Embryonic facial prominence (tissue), 1 donor: Measurements from ENCODE around the gene MTERF4.

Experiments used
- DNase-seq: peaks from one replicate; pipeline ENCODE4 v3.0.0-alpha.2; 2016; ENCODE audit errors: extremely low spot score

The MTERF4 gene

DNA sequence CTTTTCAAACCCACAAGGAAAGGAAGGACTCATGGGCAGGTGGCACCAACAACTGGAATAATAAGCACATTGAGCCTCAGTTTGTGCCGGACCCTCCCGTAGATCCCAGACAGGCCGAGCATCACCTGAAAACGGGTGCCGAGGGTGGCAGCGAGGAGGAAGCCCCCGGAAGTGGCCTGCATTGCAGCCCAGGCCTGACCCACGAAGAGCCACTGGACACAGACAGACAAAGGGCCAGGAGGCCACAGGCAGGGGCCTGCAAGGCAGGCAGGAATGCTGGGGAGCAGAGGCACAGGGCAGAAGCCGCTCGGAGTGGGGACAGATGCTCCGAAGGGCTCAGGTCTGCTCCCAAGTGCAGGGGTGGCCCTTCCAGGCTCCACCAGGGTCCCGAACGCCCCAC lies 31.7 kb downstream of the MTERF4 start:
- DNase-seq: no peak

DNA sequence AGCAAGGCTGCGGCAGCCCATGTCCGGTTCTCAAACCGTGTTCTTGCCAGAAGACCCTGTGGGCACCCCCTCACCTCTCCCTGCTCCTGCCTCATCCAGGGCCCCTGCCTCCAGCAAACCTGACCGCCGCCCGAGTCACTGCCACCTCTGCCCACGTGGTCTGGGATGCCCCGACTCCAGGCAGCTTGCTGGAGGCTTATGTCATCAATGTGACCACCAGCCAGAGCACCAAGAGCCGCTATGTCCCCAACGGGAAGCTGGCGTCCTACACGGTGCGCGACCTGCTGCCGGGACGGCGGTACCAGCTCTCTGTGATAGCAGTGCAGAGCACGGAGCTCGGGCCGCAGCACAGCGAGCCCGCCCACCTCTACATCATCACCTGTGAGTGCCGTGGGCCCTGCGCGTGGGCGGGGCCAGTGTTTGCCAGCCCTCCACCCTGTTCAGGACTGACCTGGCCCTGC lies 32.2 kb downstream of the MTERF4 start:
- DNase-seq: no peak

DNA sequence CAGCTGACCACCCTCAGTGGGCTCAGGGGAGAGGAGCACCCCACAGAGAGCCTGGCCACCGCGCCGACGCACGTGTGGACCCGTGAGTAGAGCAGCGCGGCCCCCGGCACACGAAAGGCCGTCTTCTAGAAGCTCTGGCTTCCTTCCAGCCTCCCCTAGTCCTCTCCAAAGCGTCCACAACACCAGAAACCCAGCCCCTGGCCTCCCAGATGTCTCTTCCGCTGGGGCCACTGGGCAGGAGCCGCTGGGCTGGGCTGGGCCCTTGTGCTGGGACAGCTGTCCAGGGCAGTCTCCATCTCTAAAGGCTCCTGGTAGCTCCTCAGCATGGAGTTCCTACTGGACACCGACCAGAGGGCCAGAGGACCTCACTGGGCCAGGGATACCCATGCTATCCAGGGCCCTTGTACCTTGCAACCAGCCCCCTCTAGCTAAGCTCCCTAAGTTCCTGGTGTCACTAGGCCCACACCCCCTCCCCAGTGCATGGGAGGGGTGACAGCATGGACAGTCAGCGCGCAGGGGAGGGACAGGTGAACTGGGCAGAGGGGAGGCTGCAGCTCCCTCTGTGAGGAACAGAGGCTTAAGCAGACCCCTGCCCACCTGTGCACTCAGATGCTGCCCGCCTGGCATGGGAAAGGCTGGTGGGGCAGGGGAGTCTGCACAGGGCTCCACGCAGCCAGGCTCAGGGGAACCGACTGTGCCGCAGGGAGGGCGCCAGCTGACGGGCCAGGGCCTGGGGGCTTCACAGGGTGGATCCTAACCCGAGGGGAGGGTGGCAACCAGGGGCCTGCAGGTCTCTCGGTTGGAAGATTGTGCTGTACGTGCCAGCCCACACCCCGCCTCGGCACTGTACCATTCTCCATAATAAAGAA lies 32.9 kb downstream of the MTERF4 start:
- DNase-seq: no peak

DNA sequence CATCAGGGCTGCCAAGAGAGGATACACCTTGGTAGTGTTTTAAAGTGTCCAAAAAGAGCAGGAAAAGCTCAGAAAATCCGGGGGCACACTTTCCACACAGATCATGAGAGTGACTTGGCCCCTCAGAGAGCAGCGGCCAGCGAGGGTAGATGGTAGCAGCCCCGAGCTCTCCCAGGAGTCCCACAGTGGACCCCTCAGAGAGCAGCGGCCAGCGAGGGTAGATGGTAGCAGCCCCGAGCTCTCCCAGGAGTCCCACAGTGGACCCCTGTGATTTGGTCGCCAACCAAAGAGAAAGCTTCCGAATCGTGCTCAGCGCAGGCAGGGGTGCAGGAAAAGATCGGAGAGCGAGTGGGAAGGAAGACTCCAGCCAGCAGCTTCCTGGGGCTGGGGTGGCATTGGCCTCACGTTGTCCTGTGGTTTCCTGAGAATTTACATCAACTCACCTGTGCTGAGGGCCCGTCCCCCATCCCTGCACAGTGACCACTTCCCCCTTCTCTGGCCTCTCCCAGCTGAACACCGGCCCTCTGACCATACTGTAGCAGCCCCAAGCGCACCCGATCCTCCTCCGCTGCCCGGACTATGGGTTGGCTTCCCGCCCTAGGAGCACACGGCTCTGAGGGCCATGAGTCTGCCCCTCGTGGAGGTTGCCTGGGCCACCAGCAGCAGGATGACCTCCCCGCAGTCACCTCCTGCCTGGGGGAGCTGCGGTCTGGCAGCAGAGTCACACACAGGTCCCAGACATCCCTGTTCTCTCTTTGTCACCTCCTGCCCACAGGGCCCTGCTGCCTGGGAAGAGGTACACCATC lies 33.7 kb downstream of the MTERF4 start:
- DNase-seq: no peak

DNA sequence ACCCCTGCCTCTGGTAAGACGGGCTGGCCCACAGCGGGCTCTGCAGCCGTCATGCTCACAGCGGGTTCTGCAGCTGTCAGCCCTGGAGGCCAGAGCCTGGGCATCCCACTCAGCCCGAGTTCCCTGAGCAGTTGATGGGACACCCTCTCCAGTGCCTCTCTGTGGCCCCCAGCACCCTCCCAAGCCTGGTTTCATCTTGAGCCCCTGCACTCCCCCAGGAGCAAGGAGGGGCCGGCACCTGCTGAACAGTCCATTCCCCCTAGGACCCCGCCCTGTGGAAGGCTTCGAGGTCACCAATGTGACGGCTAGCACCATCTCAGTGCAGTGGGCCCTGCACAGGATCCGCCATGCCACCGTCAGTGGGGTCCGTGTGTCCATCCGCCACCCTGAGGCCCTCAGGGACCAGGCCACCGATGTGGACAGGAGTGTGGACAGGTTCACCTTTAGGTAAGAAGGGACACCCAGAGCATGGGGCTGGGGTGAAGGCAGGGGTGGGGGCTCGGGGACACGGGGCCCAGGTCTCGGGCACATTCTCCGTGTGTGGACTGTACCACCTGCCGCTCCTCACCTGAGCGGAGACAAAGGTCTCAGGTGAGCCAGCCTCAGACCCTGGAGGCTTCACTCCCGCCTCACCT lies 34.5 kb downstream of the MTERF4 start:
- no peak for DNase-seq

DNA sequence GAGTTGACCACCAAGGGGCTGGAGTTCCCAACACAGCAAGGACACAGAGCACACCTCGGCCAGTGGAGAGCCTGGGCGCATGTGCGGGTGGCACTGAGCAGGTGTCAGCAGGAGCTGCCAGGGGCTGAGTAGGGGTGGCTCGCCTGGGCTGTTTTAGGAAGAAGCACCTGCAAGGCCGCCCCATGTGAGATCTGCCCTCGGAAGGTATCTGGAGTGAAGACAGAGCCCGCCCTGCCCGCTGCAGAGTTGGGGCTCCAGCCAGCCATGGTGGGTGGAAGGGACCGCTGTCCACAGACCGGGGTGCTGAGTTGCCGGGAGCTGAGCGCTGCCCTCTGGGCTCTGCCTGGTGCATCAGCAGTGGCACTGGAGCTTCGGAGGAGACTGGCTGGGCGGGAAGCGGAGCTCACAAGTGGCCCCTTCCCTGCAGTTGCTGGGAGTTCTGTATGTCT lies 35.2 kb downstream of the MTERF4 start:
- no peak for DNase-seq

DNA sequence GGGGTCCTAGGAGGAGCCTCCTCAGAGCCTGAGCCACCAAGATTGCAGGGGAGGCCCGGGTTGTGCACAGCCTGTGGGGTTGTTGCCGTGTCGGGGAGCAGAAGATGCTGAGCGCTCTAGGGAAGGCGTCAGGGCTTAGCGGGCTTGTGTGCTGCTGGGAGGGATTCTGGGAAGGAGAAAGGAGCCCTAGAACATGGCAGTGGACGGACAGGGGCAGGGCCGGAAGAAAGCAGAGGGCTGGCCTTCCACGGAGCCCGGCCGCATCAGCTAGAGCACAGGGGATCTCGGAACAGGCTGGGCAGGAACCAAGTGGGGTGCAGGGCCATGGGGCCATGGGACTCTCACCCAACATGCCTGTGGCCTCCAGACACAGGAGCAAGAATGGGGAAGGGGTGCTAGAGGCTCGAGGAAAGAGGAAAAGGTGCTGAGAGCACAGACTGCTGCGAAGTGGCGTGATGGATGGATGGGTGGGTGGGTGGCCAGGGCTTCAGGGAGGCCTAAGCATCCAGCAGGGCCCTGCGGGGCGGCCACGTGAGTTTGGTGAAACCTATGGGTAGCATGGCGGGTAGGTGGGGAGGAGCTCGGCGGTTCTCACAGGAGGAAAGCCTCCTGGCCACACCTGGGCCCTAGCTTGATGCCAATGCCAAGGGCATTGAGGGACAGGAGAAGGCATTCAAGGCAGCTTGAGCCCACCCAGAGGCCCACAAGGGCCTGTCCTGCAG lies 35.8 kb downstream of the MTERF4 start:
- no peak for DNase-seq

DNA sequence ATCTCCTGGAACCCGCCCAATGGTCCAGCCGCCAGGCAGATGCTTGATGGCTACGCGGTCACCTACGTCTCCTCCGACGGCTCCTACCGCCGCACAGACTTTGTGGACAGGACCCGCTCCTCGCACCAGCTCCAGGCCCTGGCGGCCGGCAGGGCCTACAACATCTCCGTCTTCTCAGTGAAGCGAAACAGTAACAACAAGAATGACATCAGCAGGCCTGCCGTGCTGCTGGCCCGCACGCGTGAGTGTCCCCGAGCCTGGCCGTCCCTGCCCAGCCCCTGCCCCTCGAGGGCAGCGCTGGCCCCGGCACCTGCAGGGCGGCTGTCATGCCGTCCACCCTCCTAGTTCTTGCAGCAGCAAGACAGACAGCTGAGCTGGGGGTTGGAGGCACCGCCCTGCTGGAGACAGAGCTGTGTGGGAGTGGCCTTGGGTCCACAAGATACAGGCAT lies 36.7 kb downstream of the MTERF4 start:
- DNase-seq: no peak

DNA sequence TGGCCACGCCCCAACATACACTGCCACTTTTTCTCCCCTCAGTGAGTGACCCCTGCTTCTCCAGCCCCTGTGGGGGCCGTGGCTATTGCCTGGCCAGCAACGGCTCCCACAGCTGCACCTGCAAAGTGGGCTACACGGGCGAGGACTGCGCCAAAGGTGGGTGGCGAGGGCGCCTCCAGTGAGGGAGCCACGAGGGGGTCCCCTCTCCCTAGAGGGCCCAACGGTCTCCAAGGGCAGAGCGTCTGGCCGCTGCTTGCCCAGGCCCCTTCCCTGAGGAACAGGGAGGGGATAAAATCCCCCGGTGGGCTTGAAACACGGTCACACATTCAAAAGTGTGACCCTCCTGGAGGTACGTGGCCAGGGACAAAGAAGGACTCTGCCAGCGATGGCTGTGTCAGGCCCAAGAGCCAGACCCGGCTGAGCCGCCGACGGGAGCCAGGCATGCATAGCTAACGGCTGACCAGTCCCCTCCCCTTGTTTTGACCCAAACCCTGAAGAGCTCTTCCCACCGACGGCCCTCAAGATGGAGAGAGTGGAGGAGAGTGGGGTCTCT lies 37.2 kb downstream of the MTERF4 start:
- DNase-seq: no peak

DNA sequence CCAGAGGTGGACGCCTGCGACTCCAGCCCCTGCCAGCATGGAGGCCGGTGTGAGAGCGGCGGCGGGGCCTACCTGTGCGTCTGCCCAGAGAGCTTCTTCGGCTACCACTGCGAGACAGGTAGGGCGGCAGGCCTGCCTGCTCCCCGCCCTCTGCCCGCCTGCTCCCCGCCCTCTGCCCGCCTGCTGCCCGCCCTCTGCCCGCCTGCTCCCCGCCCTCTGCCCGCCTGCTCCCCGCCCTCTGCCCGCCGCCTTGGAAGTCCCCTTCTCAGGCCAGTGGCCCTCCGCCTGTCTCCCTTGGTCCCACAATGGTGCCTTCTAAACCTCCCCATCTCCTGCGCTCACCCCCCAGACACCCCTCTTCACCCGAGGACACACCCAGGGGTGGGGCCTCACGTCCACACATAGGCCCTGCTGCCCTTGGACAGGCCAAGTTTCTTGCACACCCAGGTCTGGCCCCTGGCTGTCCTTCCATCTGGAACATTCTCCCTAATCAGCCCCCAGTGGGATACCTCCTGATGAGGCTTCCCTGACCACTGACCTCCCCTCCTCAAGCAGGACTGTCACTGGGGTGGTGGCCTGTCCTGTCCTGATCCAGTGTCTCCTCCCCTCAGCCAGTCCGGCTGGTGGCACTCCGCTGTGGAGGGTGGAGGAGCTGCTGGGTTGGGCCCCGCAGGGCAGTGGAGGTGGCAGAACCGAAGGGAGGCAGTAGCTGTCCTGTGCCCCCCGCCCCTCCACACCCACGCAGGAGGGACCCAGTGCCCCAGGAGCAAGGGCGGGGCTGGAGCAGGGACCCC lies 37.9 kb downstream of the MTERF4 start:
- DNase-seq: no peak

DNA sequence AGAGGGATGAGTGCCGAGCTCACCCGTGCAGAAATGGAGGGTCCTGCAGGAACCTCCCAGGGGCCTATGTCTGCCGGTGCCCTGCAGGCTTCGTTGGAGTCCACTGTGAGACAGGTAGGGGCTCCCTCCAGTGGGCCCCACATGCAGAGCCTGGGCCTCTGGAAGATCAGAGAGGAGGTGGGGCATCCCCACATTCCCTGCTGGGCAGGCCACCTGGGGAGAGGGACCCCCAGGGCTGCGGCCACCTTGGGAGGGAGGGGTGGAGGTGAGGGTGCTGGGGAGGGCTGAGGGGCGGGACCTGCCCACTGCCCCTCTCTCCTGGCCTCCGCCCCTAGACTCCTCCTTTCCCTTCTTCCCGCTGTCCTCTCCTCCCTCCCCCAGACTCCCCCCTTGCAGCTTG lies 38.5 kb downstream of the MTERF4 start:
- no peak for DNase-seq

DNA sequence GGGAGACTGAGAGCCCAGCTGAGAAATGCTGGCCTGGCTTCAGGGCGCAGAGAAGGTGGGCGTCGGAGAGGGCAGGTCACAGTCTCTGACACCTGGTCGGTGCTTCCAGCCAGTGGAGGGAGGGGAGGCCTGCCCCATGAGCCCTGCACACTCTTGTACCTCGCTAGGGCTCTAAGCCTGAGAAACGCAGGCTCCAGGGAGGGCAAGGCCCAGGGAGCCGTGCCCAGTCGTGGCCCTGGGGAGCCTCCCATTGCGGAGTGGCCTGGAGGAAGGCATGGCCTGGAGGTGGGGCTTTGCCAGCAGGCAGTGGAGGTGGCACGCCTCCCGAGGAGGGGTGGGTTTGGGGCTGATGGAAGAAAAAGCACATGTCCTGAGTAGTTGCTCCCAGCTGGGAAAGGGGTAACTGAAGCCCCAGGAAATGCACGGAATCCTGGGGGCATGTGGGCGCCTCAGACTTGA lies 39.0 kb downstream of the MTERF4 start:
- DNase-seq: no peak

DNA sequence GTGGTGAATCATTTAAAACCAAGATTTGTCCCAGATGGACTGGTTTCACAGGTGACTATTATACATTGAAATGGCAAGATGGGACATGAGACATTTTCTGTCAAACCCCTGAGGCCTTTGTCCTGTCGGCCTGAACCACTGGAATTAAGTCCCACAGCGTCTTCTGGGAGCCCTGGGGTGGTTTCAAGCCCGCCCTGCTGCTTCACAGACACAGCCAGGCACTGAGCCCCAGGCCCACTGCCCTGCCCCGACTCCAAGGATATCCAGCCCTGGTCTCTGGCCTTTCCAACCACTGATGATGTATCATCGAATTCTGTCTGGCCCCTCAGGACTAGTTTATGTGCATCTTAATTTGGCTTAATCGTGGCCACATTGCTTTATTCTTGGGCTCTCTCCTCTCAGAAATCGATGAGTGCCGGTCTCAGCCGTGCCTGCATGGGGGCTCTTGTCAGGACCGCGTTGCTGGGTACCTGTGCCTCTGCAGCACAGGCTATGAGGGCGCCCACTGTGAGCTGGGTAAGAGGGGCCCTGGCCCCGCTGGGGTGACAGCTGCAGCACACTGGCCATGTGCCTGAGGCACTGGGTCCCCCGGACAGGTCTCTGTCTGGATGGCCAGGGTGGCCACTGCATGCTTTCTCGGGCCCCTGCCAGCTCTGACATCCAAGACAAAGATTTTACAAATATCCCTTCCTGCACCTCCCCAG lies 39.5 kb downstream of the MTERF4 start:
- no peak for DNase-seq

DNA sequence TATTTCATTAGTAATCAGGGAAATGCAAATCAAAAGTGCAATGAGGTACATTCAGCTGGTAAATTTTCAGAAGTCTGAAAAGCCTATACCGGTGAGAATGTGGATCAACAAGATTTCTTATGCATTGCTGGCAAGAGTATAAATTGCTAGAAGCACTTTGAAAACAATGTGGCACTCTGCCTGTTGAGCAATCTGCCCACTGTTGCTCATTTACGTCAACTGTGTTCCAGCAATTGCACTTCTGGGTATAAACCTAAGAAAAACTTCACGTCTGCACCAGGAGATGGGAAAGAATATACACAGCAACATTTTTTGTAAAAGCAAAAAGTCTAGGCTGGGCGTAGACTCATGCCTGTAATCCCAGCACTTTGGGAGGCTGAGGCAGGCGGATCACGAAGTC lies 40.8 kb downstream of the MTERF4 start:
- DNase-seq: no peak

DNA sequence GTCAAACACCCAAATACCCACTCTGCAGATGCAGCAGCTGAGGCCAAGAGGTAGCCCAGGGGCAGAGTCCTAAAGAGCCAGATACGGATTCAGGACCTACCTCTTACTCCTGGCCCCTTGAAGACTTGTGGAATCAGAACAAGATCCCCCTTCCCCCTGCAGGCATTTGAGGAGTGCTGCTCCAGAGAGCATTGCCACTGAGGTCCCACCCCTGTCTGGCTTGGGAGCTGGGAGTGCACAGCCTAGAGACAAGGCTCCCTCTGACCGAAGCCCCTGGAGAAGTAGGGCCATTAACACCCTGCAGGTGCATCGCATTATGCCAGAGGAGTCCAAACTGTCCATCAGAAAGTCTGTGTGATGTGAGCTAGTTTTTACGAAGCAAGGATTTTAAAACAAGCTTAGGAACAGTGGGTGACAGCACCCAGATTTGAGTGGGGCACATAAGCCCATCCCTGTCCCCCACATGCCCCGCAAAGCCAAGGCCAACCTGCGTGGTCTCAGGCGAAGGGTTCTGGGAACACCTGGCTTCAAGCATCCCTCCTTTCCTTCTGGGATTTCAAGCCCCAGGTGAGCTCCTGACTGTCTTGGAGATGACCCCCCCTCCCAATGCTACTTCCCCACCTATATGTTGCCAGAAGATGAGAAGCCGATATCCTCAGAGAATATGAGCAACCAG lies 48.4 kb downstream of the MTERF4 start:
- DNase-seq: no peak

DNA sequence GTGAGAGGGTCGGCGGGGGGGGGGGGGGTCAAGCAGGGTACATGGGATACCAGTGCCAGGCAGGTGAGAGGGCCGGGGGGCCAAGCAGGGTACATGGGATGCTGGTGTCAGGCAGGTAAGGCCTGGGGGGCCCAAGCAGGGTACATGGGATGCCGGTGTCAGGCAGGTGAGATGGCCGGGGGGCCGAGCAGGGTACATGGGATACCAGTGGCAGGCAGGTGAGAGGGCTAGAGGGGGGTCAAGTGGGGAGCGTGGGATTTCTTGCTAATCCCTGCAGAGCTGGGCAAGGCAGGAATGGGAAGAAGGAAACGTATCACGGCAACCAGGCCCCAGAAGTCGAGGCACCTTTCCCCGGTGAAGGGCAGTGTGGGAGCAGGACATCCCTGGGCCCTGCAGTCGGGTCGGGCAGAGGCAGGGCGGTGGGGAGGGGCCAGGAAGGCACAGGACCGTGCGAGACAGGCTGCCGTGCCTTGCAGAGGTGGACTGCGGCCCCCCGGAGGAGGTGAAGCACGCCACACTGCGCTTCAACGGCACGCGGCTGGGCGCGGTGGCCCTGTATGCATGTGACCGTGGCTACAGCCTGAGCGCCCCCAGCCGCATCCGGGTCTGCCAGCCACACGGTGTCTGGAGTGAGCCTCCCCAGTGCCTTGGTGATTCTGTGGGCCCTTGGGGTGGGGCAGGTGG lies 49.3 kb downstream of the MTERF4 start:
- no peak for DNase-seq

DNA sequence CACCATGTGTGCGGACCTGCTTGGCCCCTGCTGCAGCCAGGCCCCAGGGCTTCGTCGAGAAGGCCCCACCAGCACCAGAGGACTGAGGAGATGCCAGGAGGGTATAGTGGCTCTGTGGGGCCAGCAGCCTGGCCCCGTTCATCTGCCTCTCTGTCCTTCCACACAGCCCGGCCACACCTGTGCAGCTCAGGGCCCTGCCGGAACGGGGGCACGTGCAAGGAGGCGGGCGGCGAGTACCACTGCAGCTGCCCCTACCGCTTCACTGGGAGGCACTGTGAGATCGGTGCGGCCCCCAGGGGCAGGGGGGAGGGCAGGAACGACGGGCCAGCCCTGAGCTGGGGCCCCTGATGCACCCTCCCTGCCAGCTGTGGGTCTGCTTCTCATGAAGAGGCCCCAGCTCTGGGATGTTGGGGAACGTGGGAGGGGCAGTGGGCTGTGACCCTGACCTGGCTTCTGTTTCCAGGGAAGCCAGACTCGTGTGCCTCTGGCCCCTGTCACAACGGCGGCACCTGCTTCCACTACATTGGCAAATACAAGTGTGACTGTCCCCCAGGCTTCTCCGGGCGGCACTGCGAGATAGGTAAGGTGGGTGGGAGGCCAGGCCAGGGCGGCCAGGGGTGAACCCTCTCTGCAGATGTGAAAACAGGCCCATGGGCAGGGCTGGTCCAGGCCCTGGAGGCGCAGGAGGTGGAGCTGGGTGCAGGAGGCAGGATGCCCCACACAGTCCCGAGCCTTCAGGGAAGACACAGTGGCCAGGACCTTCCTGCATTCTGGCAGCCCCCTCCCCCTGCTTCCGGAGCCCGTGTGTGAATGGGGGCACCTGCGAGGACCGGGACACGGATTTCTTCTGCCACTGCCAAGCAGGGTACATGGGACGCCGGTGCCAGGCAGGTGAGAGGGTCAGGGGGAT lies 50.3 kb downstream of the MTERF4 start:
- no peak for DNase-seq
